Suppressor macrophage treated with lipopolysaccharide for 4 hours (primary cell): ENCODE results near the gene SDK1.
"Not testable (repeated sequence)": the region's sequence is repeated elsewhere in the genome, so short reads cannot be mapped to it uniquely, and the experiment has no call there.

Source experiments
- DNase-seq: peaks from one replicate; pipeline ENCODE4 v3.0.0-alpha.2; 2020

Gene SDK1

DNA sequence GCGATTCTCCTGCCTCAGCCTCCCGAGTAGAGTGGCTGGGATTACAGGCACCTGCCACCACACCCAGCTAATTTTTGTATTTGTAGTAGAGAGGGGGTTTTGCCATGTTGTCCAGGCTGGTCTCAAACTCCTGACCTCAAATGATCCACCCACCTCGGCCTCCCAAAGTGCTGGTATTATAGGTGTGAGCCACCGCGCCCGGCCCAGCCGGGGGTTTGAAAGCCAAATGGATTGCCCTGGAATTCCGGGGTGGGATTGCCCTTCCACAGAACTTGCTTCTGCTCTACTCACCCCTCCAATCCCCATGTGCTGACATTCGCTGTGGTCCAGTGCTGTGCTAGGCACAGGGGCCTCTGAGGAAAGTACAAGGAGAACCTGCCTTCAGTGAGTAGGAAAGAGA is 793.1 kb downstream of the SDK1 start:
- not testable (repeated sequence) for DNase-seq

DNA sequence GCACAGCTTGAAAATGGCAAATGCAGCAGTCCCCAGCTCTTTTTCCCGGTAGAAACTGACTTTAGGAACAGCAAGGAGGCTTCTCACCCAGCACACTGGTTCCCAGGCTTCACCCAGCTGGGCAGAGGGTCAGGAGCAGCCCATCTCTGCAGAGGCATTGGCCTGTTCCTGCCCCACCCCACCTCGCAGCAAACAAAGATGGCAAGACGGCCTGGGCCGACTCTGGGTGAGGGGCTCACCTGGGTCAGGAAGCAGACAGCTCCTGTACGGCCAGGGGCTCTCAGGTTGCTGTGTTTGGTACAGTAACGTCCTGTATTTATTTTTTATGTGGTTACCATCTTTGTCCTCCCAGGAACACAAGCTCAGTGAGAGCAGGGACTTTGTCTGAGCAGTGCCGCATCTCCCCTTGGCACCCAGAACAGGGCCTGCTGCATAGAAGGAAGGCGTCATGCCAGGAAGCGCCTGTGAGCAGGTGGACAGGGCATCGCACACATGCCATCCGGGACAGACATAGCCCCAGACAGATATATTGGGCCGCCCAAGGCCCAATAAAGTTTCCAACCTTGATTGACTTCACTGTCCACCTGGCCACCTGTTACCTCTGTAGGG is 796.1 kb downstream of the SDK1 start:
- DNase-seq, result no peak

DNA sequence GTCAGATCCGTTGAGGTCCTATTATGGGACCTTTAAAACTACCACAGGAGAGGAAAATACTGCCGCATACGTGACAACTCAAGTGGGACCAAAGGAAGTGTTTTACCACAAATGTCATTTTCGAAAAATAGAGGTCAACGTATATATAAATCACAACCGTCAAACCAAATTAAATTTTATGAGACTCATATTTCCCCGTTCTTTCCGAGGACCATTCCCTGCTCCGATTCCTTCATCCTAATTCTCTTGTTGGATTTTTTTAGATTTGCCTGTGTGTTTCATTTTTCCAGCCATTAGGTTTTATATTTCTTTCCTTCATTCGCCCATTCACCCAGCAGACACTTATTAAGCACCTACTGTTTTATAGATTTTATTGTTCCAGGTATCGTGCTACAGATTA is 797.1 kb downstream of the SDK1 start:
- DNase-seq, result no peak

DNA sequence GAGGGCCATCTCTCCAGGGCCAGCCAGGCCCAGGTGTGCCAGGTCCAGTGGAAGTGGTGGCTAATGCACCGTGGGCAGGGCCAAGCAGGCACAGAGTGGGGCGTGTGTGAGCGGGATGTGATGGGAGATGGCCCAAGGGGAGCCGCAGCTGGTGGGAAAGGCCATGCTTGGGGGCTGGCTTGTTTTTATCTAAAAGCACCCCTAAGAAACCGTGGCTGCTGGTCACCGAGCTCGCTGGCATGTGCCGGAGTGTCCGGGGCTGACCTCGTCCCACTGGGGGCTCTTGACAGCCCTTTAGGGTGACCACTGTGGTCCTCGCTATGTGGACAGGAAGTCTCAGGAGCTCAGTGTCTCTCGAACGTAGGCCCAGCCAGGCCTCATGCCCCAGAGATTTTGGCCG is 798.6 kb downstream of the SDK1 start:
- no peak for DNase-seq

DNA sequence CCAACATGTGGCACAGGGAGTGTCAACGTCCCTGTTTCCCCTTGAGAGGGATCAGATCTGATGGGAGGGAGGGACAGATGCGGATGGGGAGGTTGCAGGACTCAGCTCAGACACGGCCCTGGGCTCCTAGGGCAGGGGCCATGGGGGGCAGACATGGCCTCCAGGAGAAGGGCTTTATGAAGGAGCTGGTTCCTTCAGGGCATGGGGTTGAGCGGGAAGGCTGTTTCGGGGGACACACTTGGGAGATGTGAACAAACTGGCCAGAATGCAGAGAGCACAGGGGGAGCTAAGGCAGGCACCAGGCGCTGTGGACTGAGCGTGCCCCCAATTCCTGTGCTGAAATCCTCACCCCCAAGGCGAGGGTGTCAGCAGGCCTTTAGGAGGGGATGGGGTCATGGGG is 799.1 kb downstream of the SDK1 start:
- DNase-seq, result no peak

DNA sequence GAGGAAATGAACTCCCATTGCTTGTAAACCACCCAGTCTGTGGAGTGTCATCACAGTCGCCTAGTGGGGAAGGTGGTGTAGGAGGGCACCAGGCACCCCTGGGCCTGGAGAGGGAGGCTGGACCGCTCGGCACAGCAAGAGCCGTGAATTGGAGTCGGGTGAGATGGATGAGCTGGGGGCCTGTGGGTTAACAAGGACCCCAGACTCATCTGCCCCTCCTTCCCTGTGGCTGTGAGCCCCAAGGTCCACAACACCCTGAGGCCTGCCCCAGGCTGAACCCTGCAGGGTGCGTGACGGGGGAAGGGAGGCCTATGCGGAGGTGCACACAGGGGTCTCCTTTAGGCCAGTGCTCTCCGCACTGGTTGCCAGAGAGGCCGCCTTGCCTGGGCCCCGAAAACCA is 799.6 kb downstream of the SDK1 start:
- DNase-seq, result no peak

DNA sequence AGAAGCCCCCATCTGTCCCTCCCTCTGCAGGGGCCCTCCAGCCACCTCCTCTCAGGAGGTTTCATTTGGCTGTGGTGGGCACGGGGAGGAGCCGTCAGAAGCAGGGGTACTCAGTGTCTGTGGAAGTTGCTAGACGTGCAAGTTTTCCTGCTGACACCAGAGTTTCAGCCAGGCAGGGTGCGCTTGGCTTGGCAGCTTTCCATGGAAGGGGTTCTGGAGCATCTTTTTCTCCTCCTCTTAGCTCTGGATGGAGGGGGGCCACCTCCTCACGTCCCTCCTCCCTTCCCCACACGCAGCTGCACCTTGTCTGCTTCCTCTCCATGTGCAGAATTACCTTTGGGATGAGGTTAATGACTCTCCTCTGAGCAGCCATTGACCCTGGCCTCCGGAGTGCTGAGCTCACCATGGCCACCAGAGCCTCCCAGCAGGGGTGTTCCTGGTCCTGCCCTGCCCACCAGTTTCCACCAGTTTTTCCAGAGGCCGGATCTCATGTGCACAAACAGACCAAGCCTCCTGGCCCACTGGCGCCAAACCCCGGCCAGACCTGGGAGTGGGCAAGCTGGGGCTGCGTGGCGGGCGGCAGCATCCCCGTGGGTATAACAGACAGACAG is 801.3 kb downstream of the SDK1 start:
- no peak for DNase-seq

DNA sequence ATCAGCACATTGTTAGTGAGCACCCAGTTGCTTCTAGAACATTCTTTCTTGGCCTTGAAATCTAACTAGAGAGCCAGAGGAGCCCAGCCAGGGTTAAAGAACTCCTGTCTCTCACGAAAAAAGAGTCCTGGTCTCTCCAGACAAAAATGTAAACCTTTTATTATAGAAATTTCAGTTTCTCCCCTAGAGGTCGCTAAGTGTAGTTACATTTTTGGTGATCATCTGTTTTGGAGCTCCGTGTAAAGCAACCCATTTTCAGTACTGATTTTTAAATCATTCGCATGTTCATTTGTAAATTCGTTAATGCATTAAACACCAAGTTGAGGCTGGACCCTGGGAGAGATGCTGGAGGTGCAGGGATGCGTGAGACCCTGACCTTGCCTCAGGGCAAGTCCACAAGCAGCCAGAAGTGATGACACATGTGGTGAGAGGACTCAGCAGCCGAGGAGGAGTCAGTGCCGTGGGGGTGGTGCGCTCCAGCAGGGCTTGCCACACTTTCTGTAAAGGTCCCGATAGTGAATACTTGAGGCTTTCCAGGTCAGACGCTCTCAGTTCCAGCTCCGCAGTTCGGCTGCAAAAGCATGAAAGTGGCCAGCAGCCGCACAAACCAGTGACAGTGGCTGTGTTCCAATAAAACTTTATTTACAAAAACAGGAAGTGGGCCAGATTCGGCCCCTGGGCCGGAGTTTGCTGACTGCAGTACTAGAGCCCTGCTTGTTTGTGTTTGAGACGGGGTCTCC is 802.5 kb downstream of the SDK1 start:
- DNase-seq, result no peak

DNA sequence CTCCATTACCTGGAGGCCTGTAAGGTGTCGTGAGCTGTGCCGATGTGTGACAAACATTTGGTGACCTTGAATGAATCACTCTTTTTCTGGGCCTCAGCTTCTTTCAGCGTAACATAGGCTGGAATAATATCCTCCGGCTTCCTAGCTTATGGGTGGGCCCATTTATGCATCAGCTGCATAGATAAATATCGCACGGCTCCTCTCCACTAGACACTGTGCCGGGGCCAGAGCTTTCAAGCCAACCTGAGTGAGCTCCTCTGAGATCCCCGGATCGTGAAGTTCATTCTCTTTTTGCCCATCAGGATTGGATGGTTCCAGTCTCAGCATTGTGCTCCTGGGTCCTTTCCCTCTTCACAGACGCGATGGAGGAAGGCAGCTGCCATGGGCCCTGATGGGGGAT is 806.8 kb downstream of the SDK1 start:
- no peak for DNase-seq

DNA sequence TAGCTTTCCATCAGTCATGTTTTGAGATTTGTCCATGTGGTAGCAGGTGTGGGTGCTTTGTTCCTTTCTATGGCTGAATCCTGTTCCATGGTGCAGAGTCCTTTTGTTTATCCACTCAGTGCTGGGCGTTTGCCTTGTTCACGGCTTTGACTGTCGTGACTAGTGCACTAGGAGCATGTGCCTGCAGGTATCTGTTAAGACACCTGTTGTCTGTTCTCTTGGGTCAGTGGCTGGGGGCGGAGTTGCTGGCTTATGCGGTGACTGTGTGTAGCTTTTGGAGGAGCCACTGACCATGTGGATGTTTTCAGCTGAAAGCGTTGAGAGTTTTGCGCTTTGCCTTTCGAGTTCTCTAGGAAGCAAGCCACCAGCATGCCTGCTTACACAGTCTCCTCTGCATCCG is 807.9 kb downstream of the SDK1 start:
- DNase-seq, result no peak

DNA sequence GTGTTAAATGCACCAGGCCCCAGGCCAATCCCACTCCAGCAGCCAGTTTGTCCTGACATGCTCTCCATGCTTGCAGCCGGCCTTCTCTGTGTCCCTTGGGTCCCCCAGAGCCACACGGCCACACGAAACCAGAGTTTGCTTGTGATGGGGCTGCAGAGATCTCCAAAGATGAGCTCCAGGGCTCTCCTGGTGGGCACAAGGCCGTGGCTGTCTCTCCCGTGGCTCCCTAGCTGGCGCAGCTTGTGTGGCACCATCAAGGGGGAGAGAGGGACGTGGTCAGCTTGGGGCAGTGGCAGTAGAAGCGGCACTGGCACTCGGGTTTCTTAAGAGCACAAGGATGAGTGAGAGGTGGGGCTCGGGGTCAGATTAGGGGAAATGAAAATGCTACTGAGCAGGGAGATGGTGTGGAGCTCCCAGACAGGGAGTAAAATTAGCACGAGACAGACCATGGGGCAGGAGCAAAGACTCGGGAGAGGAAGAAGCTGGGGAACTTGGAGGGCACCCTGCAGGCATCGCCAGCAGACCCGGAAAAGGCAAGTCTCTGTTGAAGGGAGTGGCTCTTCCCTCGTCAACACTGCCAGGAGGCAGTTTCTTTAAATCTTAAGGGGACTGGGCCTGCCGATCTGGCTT is 808.5 kb downstream of the SDK1 start:
- no peak for DNase-seq

DNA sequence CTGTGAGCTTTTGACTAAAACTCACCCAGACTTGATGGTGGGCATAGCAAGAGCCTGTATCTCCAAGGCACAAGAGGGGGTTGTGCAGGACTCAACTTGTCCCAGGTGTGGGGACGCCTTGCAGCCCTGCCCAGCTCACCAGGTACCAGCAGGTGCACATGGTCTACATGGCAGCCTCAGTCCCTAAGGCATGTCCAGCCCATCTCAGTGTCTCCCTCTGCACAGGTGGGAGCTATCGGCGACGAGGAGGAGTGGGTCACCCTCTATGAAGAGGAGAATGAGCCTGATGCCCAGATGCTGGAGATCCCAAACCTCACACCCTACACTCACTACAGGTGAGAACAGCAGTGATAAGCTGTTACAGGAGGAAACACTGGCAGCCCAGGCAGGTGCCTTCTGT is 809.4 kb downstream of the SDK1 start:
- DNase-seq, result no peak

DNA sequence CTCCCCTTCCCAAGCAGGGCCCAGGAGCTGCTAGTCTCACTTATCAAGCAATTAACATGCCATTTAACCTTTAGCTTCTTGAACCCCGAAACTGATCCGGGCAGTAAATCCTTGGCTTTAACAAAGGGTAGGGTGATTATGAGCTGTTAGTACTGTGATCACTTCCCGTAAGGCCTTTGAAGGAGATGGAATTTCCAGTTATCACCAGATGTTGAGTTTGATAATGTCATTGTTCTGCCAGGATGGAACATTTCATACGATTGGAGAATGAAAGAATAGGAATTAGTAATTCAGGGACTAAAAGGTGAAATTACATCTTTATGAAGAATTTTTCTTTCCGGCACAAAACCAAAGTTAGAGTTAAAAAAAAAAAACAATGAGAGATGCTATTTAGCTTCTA is 810.1 kb downstream of the SDK1 start:
- DNase-seq, result no peak

DNA sequence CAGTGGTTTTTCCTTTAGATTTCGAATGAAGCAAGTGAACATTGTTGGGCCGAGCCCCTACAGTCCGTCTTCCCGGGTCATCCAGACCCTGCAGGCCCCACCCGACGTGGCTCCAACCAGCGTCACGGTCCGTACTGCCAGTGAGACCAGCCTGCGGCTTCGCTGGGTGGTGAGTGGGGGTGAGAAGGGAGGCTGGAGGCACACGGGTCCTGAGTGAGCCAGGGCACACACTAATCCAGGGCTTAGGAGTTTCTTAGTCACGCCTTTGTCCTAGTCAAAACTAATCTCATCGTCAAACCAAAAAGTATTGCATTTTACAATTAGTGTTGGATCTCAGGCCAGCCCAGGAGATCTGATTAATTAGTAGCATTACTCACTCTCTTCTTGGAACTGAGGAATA is 812.2 kb downstream of the SDK1 start:
- DNase-seq, result no peak

DNA sequence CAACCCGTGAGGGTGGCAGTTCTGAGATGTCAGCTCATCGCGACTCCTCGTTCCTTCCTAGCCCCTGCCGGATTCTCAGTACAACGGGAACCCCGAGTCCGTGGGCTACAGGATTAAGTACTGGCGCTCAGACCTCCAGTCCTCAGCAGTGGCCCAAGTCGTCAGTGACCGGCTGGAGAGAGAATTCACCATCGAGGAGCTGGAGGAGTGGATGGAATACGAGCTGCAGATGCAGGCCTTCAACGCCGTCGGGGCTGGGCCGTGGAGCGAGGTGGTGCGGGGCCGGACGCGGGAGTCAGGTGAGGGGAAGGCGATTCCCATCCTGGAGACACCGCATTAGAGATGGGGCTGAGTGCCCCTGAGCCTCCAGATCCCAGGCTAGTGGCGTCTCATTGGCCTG is 812.9 kb downstream of the SDK1 start:
- no peak for DNase-seq

DNA sequence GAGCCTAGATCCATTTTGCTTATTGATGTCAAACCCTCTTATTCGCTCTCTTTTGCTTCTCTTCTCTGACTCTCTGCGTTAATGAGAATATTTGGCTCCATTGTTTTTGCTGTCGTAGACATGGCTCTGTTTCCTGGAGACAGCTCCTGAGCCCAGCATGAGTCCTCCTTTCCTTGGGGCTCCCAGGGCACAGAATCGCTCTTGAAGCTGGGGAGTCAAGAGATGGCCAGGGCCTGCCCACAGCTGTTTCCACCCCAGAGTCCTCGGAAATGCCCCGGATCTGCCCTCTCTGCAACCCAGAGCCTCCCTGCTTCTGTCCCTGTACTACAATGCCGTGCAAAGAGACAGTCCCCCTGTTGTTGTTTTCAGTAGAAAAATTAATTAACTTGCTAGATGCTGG is 814.4 kb downstream of the SDK1 start:
- no peak for DNase-seq

DNA sequence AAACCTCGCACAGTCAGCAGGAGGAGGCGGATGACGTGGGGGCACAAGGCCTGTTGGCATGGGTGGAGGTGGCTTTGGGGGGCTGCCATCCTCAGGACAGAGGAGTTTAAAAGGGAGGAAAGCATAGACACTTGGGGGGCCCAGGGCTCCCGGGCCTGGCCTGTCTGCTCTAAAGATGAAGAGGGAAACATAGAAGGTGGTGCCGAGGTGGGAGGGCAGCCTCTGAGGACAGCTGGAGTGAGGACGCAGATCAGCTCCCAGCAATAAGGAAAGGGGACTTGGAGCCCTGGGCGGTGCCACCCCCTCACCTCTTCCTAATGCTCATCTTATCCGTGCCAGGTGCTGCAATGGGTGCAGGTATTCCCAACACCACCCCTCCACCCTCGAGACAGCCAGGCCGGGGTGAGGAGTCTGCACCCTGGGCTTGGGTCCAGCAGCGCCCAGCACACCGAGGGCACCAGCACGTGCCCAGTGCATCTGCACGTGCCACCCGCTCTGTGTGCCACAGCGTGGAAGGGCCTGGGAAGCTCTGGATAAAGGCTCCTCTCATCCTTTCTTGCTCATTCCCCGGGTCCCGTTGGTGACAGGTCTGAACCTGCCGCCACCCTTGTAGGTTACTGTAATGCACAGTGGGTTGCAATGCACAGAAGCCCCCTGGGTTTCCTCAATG is 815.0 kb downstream of the SDK1 start:
- DNase-seq, result no peak

DNA sequence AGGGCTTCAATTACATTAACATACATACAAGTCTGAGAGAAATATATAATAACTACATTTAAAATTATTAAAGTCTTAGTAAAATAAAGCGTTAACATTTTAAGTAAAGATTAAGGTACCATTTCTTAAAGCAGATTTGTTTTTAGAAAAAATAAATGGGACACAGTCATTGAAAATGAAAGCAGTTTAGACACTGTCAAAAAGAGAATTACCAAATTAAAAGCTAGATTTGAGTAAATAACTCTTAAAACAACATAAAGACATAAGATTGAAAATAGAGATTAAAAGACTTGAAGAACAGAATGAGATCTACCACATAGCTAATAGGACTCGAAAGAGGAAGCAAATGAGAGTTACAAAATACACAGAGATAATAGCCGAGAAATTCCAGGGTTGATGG is 818.8 kb downstream of the SDK1 start:
- no peak for DNase-seq

DNA sequence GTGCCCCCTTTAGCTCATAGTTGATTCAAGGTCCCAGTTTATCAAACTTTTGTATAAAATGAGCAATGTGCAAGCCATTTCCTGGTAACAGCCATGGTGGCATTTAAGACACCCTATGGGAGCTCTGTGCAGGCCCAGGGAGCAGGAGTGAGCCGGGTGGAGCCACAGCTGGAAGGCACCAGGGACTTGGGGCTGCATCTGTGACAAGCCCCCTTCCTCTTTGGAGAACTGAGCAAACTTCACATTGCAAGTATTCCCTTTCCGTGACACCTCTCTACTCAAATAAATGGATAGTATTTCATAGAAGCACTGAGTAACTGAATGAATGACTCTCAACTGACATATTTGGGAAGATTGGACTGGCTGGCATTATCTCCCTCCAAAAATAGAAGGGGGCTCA is 822.3 kb downstream of the SDK1 start:
- no peak for DNase-seq

DNA sequence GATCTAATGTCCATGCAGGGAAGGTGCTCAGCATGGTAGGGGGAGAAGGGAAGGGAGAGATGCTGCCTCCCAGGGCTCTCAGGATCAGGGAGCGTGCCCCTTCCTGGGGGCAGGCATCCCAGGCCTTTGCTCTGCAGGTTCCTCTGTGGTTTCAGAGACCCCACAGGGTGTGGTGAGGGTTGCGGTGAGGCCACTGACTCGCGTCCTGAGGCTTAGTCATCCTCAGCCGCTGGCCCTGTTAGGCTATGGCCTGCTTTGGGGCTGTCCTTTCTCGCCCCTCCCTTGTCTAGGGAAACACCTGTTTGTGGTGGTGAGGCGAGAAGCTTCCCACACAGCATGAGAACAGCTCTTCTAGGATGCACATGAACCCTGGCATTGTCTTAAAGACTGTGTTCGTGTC is 822.8 kb downstream of the SDK1 start:
- no peak for DNase-seq

DNA sequence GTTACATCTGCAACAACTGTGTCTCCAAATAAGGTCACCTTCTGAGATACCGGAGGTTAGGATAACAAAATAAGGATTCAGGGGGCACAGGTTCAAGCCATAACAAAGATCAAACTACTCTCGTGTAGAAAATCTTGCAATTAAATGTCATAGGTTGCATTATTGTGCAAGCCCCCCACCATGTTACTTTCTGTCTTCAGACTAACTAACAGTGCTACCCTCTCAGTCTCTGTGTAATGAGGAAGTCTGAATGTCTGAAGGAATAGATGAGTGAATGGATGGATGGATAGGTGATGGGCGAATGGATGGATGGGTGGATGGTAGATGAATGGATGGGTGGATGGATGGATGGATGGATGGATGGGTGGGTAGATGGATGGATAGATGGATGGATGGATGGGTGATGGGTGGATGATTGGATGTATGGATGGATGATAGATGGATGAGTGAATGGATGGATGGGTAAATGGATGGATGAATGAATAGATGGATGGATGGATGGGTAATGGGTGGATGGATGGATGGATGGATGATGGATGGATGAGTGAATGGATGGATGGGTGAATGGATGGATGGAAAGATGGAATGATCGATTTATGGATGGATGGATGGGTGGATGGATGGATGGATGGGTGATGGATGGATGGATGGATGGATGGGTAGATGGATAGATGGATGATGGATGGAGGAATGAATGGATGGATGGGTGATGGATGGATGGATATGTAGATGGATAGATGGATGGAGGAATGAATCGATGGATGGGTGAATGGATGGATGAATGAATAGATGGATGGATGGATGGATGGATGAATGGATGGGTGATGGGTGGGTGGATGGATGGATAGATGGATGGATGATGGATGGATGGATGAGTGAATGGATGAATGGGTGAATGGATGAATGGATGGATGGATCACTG is 823.8 kb downstream of the SDK1 start:
- DNase-seq, result no peak

DNA sequence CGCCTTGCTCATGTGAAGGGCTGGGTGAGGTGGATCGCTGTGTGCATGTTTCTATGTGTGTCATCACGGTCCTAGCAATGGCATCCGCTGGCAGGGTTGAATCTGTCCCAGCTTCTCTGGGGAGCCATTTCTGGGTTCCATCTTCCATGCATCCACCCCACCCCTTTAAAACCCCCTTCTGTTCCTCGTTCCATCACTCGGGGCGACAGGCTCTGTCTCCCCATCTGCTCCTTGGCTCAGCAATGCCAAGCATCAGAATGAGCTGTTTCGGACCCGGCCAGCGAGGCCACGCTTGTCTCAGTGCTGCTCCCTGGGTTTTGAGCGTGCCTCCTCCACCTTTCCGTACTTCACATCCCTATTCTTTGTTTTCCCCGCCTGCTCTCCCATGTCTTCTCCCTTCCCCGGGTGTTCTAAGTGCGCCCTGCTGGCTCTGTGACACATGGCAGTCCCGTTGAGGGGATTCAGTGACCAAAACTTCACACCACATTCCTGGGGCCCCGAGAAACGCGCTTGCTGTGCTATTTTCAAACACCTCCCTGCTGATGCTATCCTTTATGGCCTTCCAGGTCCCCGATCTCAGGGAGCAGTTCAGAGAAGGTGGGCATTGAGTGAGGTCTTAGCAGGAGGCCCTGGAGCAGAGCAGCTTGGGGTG is 827.0 kb downstream of the SDK1 start:
- no peak for DNase-seq
